ENCODE data around the gene SYNPR.
"Not testable (repeated sequence)": the region's sequence is repeated elsewhere in the genome, so short reads cannot be mapped to it uniquely, and the experiment has no call there.

The SYNPR gene

DNA sequence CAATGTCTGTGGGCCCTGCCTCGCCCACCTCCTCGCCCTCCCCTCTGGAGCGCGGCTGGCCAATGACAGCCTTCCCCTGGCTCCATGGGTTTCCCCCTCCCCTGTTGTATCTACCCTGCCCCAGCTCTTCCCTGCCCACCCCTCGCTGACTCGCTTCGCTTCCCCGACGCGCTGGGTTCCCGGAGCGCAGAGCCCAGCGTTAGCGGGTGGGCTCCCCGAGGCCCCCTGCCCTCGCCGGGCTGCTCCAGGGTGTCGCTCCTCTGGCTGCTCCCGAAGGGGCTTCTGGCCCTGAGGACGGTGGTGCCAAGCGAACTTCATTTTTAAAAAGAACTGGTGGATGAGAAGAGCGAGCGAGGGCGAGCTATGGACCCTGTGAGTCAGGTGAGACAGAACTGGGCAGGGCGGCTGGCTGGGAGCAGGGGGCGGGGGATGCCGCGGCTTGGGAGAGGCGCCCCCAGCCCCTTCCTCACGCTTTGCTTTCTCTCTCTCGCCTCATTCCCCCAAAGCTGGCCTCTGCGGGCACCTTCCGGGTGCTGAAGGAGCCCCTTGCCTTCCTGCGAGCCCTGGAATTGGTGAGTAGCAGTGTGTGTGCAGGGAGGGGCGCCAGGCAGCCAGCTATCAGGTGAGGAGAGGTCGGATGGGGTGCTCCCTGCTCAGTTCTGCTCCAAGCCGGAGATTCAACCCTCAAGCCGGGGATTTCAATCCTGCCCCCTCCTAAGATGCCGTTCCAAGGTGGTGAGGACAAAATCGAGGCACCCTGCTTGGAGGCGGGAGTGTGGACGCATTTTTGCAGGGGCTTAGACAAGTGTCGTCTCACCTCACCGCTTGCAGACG, at the start of gene SYNPR:
TSS of gene SYNPR (plus strand) at position 138 of the 834 bp plus-strand sequence.
- DNase-seq (ENCODE audit: low spot score), result no peak

GRCh38 chr3:63228677-63229076, 49.4 kb upstream of the SYNPR start:
- no peak for DNase-seq (ENCODE audit: low spot score)

GRCh38 chr3:63230146-63230545, 48.0 kb upstream of the SYNPR start:
- DNase-seq (ENCODE audit: low spot score), result no peak

GRCh38 chr3:63231643-63232042, 46.5 kb upstream of the SYNPR start:
- DNase-seq (ENCODE audit: low spot score), result no peak

DNA sequence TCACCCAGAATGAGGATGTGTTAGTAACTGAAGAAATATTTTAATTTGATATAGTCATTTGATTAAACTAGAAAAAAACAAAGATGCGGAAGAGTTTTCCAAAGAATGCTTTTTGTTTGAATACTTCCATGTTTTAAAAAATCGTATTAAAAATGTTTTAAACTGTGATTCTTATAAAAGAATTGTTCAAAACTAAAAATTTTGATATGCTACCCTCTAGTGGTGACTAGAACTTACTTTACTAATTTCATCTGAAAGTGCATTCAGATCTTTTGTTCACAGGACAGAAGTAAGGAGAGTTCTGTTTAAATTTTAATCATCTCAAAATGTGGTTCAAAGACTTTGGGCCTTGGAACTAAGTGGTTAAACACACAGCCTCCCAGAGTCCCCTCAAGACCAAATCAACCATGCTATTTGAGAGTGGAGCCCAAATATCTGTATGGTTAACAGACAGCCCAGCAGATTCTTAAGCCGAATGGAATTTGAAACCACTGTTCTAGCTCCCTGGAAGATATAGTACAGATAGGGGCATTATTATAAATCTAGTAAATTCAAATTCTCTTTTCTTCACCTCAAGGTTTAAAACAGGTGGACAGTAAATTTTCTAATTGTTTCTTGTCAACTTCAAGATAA, 45.2 kb upstream of the SYNPR start:
- no peak for DNase-seq (ENCODE audit: low spot score)

DNA sequence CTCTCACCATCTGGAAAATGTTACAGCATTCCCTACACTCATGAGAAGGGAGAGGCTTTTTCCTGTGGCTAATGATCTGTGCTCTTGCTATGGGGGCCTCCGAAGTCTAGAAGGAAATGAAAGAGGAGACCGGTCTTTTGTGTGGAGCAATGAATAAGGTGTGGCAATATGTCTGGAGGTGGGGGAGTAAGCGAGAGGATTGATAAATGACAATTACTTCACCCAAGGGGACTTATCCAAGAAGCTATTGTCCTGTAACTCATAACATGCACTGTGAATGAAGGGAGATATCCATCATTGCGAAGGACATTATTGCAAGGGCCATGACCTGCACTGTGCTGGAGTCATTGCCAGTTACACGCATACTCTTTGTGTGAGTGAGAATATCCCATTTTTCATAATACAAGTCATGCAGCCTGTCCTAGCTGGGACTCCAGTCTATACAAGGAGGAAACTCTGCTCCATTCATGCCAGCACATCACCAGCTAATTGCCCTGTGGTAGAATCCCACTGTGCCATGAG, 37.7 kb upstream of the SYNPR start:
- DNase-seq (ENCODE audit: low spot score), result no peak

GRCh38 chr3:63242124-63242523, 36.0 kb upstream of the SYNPR start:
- no peak for DNase-seq (ENCODE audit: low spot score)

- no peak for DNase-seq (ENCODE audit: low spot score)
Measured at GRCh38 chr3:63244486-63244885, 33.6 kb upstream of the SYNPR start.

DNA sequence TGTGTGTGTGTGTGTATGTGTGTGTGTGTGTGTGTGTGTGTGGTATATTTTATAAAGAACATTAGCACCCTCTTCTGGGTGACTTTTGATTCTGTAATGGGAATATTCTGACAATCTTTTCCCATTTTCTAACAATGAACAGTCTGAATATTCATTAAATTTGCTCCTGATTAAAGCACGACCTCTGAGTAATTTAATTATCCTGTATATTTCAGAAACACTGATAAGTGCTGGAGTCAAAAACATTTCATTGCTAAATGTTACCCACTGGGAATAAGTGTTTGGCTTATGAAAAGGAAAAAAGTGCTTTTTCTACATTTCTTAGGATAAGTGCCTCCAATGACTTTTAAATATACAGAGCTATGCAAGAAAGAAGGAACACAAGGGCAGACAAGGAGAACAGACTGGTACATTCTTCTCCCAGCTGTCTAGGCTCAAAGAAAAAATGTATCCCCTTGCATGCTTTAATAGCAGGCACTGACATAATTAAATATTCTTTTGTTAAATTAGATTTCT, 32.3 kb upstream of the SYNPR start:
- DNase-seq (ENCODE audit: low spot score), result no peak

GRCh38 chr3:63248015-63248414, 30.1 kb upstream of the SYNPR start:
- no peak for DNase-seq (ENCODE audit: low spot score)

- no peak for DNase-seq (ENCODE audit: low spot score)
Measured at GRCh38 chr3:63251499-63251898, 26.6 kb upstream of the SYNPR start.

GRCh38 chr3:63255819-63256218, 22.3 kb upstream of the SYNPR start:
- not testable (repeated sequence) for DNase-seq (ENCODE audit: low spot score)

DNA sequence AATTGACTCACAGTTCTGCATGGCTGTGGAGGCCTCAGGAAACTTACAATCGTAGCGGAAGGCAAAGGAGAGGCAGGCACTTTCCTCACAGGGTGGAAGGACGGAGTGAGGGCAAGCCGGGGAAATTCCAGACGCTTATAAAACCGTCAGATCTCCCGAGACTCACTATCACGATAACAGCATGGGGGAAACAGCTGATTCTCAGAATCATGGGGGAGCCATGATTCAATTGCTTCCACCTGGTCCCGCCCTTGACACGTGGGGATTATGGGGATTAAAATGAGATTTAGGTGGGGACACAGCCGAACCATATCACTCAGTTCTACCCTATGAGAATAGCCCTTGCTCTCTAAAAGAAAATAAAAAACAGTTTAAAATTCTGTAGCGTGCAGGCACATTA, 13.4 kb upstream of the SYNPR start:
- no peak for DNase-seq (ENCODE audit: low spot score)

DNA sequence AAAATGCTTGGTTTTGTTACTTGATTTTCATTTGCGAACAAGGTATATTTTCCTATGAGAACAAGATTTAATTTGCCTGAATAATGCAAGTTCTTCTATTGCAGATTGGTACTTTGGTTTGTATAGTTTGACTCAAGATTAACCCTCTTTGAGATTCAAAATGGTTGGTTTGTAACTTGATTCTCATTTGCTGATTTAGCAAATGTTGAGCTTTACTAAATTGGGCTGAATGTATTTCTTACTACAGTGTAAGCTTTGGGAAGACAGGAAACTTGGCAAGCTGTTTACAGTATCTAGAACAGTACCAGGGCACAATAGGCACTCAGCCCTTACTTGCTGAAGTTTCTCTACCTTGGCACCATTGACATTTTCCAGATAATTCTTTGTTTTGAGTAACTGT, 3.7 kb upstream of the SYNPR start:
- DNase-seq (ENCODE audit: low spot score), result no peak

- no peak for DNase-seq (ENCODE audit: low spot score)
Measured at GRCh38 chr3:63279005-63279841, 1.1 kb downstream of the SYNPR start.

DNA sequence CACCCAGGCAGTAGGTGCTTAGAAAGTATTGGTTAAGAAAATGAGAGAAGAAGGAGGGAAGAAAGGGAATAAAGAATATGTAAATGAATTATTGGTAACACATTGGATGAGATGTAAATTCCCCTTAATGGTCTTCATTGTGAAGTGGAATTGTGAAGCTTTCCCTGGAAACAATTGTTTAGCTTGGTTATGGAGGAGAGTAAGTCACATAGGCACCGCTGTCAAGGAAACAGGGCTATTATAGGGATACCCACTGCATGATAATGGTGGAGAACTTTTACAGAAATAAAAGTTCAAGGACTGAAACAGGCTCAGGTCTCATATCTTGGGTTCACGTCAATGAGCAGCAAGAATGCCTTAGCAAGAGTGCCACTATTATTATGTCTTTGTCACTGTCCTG, 9.5 kb downstream of the SYNPR start:
- DNase-seq (ENCODE audit: low spot score), result no peak

GRCh38 chr3:63290686-63291085, 12.6 kb downstream of the SYNPR start:
- no peak for DNase-seq (ENCODE audit: low spot score)

- DNase-seq (ENCODE audit: low spot score), result no peak
Measured at GRCh38 chr3:63294332-63294731, 16.2 kb downstream of the SYNPR start.

GRCh38 chr3:63295356-63295755, 17.2 kb downstream of the SYNPR start:
- no peak for DNase-seq (ENCODE audit: low spot score)

- DNase-seq (ENCODE audit: low spot score), result no peak
Measured at GRCh38 chr3:63295806-63296205, 17.7 kb downstream of the SYNPR start.

- DNase-seq (ENCODE audit: low spot score), result no peak
Measured at GRCh38 chr3:63296249-63296648, 18.1 kb downstream of the SYNPR start.

DNA sequence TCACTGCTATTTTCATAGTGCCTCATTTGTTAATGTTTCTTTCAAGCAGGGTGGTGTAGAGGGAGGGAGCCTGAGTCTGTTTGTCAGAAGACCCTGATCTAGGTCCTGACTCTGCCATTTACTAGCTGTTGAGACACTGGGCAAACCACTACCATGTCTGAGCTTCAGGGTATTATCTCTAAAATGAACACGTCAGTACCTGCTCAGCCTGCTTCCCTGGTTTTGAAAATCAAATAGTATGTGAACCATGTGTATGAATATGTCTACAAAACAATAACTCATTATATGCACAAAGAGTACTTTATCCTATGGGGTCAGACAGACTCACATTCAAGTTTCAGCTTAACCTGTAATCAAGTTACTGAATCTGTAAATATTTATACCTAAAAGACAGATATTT, 25.1 kb downstream of the SYNPR start:
- no peak for DNase-seq (ENCODE audit: low spot score)
